ENCODE measurements around the gene TIRAP. TPM values are rescaled to one million over a fixed set of nuclear protein-coding genes. Genes with fewer than 3 reads are reported as not detected.
A peak's percentile ranks its signal among the peaks of the same experiment; 100 is the strongest.

TIRAP gene
- total and polyA plus RNA-seq, 9 of the 15 experiments (the other 6 are each of a cell fraction or from before 2014, with no cell fraction given): 0.60 to 8.7 (median 3.7) TPM

DNA sequence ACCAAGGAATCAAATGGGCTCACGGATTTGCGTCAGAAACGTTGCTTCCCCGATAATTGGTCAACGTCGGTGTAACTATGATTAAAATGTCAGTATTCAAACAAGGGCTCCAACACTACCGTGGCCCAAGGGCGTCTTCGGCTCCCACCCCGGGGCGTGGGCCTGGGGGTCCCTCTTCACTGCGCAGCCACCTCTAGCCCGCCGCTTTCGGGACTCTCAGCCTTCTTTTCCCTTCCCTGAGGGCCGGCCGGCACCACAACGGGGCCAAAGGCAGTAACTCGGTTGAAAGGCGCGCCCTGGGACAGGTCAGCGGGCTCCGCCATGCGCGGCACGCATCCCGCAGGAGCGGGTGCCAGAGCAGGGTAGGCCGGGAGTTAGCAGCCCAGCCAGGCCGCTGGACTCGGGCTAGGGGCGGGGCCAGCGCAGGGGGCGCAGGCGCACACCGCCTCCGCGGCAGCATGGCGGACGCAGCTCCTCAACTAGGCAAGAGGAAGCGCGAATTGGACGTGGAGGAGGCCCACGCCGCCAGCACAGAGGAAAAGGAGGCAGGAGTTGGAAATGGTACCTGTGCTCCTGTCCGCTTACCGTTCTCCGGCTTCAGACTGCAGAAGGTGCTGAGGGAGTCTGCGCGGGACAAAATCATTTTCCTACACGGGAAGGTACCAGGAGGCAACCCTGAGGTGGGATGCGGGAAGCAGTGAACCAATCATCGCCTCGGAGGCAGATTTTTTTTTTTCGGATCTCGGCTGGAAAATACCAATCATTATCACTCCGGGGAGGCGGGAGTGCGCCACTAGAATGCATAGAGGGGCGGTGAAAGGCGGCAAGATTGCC lies 20.9 kb downstream of the TIRAP start, which contains the start of gene DCPS (continued):
- TF ChIP-seq ARID4B (CRISPR knock-in tag; IDR thresholded peaks at IDR 0.05): peak; percentile 49; the same call in 1 of the 2 replicates
- TF ChIP-seq HMGN3 (IDR thresholded peaks at IDR 0.05; ENCODE audit: borderline replicate concordance, extremely low read depth, insufficient read length, low read depth, low read length): peak; percentile 76
- TF ChIP-seq PRMT5 (CRISPR knock-in tag; IDR thresholded peaks at IDR 0.05): 0 out of 2 replicates have a peak, but pooled peaks have one; percentile 29
- peak; percentile 54 for TF ChIP-seq PCBP1 (IDR thresholded peaks at IDR 0.05; ENCODE audit: low read depth, low read length, poor library complexity, severe bottlenecking)
- TF ChIP-seq CBX1 (IDR thresholded peaks at IDR 0.05; ENCODE audit: low read depth): peak; percentile 85; the same call in 1 of the 2 replicates
- TF ChIP-seq RNF2 (IDR thresholded peaks at IDR 0.05): peak; percentile 57; the same call in 1 of the 2 replicates
- 0 out of 2 replicates have a peak, but pooled peaks have one; percentile 10 for TF ChIP-seq HLTF (IDR thresholded peaks at IDR 0.05)
- peak; percentile 41; the same call in 1 of the 2 replicates for TF ChIP-seq TCF7L2 (IDR thresholded peaks at IDR 0.05; ENCODE audit: low read depth, low read length)
- TF ChIP-seq, protein P1, sequence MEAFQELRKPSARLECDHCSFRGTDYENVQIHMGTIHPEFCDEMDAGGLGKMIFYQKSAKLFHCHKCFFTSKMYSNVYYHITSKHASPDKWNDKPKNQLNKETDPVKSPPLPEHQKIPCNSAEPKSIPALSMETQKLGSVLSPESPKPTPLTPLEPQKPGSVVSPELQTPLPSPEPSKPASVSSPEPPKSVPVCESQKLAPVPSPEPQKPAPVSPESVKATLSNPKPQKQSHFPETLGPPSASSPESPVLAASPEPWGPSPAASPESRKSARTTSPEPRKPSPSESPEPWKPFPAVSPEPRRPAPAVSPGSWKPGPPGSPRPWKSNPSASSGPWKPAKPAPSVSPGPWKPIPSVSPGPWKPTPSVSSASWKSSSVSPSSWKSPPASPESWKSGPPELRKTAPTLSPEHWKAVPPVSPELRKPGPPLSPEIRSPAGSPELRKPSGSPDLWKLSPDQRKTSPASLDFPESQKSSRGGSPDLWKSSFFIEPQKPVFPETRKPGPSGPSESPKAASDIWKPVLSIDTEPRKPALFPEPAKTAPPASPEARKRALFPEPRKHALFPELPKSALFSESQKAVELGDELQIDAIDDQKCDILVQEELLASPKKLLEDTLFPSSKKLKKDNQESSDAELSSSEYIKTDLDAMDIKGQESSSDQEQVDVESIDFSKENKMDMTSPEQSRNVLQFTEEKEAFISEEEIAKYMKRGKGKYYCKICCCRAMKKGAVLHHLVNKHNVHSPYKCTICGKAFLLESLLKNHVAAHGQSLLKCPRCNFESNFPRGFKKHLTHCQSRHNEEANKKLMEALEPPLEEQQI (IDR thresholded peaks at IDR 0.05): 0 out of 2 replicates have a peak, but pooled peaks have one; percentile 29
- peak; percentile 86 for TF ChIP-seq TFAP4 (CRISPR knock-in tag; IDR thresholded peaks at IDR 0.05; ENCODE audit: borderline replicate concordance)
- no peak for TF ChIP-seq CBFA2T2 (conservative IDR thresholded peaks at IDR 0.05)
- TF ChIP-seq POLR2B (IDR thresholded peaks at IDR 0.05; ENCODE audit: low read depth, partially characterized antibody): peak; percentile 94
- peak in 1 of 2 experiments; percentile 66; a peak in 2 of 4 replicates for TF ChIP-seq CSDE1 (IDR thresholded peaks at IDR 0.05)
- TF ChIP-seq COPS2 (conservative IDR thresholded peaks at IDR 0.05): no peak
- peak; percentile 56 for TF ChIP-seq ATF7 (IDR thresholded peaks at IDR 0.05)
- no peak for TF ChIP-seq MLX (CRISPR knock-in tag; conservative IDR thresholded peaks at IDR 0.05)

Data from K562 (cell line).